Measurements from ENCODE around the gene RPRM.
A peak's percentile ranks its signal among the peaks of the same experiment; 100 is the strongest.
"Not testable (repeated sequence)": the region's sequence is repeated elsewhere in the genome, so short reads cannot be mapped to it uniquely, and the experiment has no call there.

RPRM gene

GRCh38 chr2:153478289-153479261 lies at the start of gene RPRM:
TSS of gene RPRM (minus strand) at chr2:153478762. CDS start at chr2:153478565, 197 bp downstream.
- peak; percentile 6 to 43 (median 11) for DNase-seq (ENCODE audit: low read depth in 3 of 3)

GRCh38 chr2:153519257-153519875 lies 40.8 kb upstream of the RPRM start:
- peak; percentile 24 to 37 (median 30) for DNase-seq (ENCODE audit: low read depth in 3 of 3)

DNA sequence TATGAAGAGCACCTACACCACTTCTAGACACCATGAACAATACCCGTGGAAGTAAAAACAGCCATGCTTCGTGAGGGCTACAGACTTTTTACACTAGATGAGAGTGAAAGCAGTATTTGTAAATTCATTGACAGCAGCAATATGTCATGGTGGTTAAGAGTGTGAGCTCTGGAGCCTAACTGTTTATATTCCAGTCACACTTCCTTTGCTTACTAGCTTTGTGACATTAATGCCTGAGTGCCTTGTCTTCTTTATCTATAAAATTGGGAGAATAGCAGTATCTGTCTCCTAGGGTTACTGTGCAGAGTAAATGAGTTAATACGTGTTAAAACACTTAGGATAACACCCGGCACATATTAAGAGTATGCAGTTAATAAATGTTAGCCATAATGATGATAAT lies 33.8 kb upstream of the RPRM start:
- DNase-seq (ENCODE audit: low read depth in 3 of 3): no peak

GRCh38 chr2:153510996-153511395 lies 32.4 kb upstream of the RPRM start:
- DNase-seq (ENCODE audit: low read depth in 3 of 3): no peak

- DNase-seq (ENCODE audit: low read depth in 3 of 3): no peak
Observed at GRCh38 chr2:153509133-153509532, 30.6 kb upstream of the RPRM start.

DNA sequence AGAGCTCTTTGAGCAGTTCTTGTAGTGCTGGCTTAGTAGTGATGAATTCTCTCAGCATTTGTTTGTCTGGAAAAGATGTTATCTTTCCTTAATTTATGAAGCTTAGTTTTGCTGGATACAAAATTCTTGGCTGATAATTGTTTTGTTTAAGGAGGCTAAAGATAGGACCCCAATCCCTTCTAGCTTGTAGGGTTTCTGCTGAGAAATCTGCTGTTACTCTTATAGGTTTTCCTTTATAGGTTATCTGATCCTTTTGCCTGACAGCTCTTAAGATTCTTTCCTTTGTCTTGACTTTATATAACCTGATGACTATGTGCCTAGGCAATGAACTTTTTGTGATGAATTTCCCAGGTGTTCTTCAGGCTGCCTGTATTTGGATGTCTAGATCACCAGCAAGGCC lies 27.9 kb upstream of the RPRM start:
- not testable (repeated sequence) for DNase-seq (ENCODE audit: low read depth in 3 of 3)

DNA sequence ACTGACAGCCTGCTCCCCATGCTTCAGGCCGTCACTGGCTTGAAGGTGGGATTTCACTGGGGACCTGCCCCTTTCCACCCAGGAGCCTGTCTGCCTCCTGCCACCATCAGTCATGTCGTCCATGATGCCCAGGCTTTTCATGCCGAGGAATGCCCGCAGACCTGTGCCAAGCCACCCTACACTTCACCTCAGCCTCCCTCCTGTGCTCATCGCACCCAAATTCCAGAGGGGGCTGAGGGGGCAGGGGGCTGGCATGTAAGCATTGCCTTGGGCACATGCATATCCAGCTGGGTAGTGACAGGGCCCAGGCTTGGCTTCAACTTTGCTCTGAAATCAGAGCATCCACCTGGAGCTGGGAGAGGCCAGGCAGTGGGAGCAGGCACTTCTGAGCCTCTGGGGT lies 20.9 kb upstream of the RPRM start:
- DNase-seq (ENCODE audit: low read depth in 3 of 3): no peak

DNA sequence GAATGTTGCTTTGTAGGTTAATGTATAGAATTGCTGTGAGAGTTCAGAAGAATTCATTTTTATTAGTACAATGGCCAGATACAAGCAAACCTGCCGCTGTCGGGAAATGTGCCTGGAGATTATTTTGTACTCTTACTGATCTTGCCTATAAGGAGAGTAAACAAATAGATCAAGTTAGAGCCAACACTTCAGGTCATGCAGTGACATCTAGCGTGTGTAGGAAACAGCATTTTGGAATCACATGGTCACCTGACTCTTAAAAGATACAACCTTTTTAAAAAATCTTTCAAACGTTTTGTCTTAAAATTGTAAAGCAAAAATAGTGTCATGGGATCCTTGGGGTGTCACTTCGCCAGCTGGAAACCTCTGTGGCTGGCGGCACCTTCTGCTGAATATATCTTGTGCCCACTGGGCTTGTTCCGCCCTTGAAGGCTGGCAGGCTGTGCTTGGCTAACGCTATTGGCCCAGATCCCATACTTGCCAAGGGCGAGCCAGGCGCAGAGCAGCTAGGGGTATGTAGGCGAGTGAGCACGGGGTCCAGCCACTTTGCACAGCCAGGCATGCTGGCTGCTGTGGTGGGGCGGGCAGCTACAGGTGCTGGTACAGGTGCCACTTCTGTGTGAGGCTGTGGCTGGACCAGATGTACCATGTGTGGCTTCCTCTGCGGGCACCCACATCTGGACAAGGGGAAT lies 19.5 kb upstream of the RPRM start:
- no peak for DNase-seq (ENCODE audit: low read depth in 3 of 3)

DNA sequence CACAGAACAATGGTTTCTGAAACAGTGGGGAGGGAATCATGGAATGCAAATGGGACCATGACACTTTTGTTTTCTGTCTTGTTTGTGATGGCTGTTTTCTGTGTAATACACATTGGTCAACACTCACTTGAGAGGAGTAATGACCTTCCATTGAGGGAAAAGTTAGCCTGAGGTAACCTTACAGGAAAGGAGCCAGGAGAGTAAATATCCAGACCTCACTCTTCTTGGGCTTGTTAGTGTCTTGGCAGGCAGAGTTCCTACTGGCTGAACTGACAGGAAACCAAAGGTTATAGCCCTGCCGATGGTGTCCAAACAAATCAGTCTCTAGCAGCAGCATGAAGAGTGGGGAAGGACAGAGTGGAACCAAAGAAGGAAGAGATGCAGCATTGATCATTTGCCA lies 17.2 kb upstream of the RPRM start:
- no peak for DNase-seq (ENCODE audit: low read depth in 3 of 3)

GRCh38 chr2:153488072-153488471 lies 9.5 kb upstream of the RPRM start:
- no peak for DNase-seq (ENCODE audit: low read depth in 3 of 3)

DNA sequence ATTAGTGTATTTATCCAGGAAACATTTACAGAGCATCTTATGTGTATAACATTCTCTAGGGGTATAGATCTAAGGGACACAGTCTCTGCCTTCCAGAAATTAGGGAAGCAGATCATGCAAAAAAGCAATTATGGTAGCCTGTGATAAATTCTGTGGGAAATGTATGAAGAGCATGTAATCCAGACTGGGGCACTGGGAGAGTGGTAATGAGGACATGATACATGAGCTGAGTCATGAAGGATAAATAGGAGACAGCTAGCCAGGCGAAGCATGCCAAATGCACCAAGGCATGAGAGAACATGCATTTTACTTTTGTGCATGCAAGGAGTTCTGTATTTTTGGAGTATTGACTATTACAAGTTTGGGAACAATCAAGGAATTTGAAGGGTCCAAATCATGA lies 8.9 kb upstream of the RPRM start:
- no peak for DNase-seq (ENCODE audit: low read depth in 3 of 3)

DNA sequence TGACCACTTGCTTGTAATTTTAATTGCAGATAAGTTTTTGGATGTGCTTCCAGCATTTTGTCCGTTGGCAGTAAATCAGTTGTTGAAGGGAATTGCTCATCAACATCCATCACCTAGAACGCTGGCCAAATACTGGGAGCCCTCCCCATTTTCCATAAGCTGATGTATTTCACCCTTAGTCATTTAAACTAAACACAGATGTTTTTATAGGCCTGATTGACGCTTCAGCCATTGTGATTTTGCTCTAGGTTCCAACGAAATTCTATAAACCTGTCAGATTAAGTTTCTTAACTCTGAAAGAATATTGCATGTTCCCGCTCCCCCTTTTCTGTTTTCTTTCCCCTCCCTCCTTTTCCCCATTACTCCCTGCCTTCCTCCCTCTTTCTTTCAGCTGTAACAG lies 1.0 kb upstream of the RPRM start:
- DNase-seq (ENCODE audit: low read depth in 3 of 3): no peak

DNA sequence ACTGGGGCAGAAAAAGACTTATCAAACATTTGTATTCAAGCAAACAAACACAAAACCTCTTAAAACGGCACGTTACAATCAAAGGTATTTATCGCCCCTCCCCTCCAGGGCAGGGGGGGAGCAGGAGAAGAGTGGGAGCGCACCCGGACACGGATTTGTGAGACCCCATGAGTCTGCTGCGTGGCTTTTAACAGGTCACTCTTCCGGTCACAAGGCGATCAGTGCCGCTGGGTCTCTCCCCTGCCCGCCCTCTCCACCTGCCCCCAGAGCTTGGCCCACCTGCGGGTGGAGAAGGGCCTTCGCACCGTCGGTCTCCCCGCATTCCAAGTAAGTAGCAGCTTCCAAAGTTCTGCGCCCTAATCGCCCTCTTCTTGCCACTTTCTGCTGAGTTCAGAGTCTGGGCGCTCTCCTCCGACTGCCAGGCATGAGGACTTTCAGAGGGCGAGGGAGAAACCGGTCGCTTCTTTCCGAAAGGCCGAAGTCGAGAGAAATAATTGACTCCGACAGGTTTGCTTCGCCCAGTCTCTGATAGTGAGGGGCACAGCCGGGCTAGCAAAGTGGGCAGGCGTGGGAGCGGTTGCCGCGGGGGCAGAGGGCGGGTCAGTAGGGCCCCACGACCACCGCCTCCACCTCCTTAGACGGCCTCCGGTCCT lies 800 bp downstream of the RPRM start:
- no peak for DNase-seq (ENCODE audit: low read depth in 3 of 3)

- DNase-seq (ENCODE audit: low read depth in 3 of 3): no peak
Observed at GRCh38 chr2:153476816-153477635, 1.5 kb downstream of the RPRM start.

DNA sequence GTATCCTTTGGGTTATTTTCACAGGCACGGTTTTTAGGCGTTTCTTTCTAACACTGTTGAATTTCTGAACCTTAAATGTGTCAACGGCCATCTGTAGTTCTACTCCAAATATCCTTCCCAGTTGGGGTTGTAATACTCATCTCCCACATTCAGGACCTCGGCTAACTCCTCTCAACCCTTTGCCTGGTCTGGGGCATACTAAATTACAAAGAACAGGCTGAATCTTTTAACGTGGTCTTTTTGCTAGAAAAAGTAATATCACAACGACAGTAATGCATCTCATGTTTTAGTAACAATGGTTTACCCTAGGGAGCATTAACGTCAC lies 2.1 kb downstream of the RPRM start:
- DNase-seq (ENCODE audit: low read depth in 3 of 3): no peak

GRCh38 chr2:153474876-153475435 lies 3.6 kb downstream of the RPRM start:
- DNase-seq (ENCODE audit: low read depth in 3 of 3): no peak

- no peak for DNase-seq (ENCODE audit: low read depth in 3 of 3)
Observed at GRCh38 chr2:153474407-153474806, 4.2 kb downstream of the RPRM start.

GRCh38 chr2:153470867-153471266 lies 7.7 kb downstream of the RPRM start:
- no peak for DNase-seq (ENCODE audit: low read depth in 3 of 3)

- no peak for DNase-seq (ENCODE audit: low read depth in 3 of 3)
Observed at GRCh38 chr2:153464395-153464794, 14.2 kb downstream of the RPRM start.

DNA sequence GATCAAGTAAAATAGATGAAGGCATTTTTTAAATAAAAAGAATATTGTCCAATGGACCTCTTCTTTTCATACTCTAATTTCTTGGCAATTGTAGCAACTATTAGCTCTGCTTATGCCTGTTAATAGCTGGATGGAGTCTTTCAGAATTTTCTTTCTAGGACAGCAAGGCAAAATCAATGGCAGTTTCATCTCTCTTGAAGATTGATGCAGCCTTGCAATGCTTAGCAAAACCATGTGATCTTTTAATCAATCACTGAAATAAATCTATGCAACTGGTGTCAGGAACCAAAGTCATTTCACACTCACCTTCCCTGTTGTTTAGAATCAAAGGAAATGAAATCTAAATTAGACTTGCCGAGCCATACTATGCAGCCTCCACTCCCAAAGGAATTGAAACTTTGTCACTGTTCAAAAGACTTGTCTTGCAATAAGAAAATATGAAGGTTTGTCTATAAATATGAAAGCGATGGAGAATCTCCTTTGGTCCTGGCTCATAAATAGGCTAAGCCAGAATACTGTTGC lies 16.2 kb downstream of the RPRM start:
- no peak for DNase-seq (ENCODE audit: low read depth in 3 of 3)

DNA sequence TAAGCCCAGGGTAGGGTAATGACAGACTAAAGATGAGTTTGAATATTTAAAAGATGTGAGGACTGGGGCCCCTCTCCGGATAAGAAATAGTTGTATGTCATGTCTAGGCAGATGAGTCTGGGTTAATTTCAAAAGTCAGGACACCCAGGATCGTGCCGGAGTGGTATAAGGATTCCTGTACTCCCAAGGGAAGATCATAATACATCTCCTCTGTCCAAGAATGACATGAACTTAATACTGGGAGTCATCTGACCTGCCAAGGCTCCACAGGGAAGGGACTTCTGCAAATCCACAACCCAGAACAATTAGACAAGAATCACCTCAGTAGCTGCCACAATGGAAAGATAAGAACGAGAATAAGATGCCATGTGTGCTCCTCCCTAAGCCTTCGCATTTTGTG lies 17.1 kb downstream of the RPRM start:
- no peak for DNase-seq (ENCODE audit: low read depth in 3 of 3)

Data from stimulated activated CD4-positive, alpha-beta T cell treated with anti-CD3 and anti-CD28 coated beads, TNF-alpha, amount 100 ng/mL, for 24 hours (primary cell).